Ishikawa (cell line): ENCODE data around the gene VRTN.

Source experiments
- FOXM1 ChIP-seq: IDR thresholded peaks from 2 replicates; pipeline ENCODE4 v1.6.1; 2012; ENCODE audit warnings: low read depth, borderline replicate concordance
- REST ChIP-seq: IDR thresholded peaks from 2 replicates; pipeline ENCODE4 v1.6.1; 2012; ENCODE audit warnings: low read depth, mild to moderate bottlenecking

- no peak for TF ChIP-seq REST
- TF ChIP-seq FOXM1 = no peak
Measured at GRCh38 chr14:74308695-74309094, 39.6 kb upstream of the VRTN start.
